Rectal smooth muscle tissue (tissue), 1 donor: Measurements from ENCODE around the gene PTPN1.
A peak's percentile ranks its signal among the peaks of the same experiment; 100 is the strongest.
"Not testable (repeated sequence)": the region's sequence is repeated elsewhere in the genome, so short reads cannot be mapped to it uniquely, and the experiment has no call there.

Experiments used
- H3K27ac ChIP-seq: one replicate; pipeline ENCODE4 v1.7.0; 2013; ENCODE audit warnings: low read depth, low read length, inconsistent platforms
- H3K27me3 ChIP-seq: one replicate; pipeline ENCODE4 v1.7.0; 2013; ENCODE audit warnings: low read length; ENCODE audit not compliant: control insufficient read depth, insufficient read depth
- H3K36me3 ChIP-seq: one replicate; pipeline ENCODE4 v1.7.0; 2013; ENCODE audit warnings: low read length; ENCODE audit not compliant: control insufficient read depth, insufficient read depth
- H3K4me1 ChIP-seq: one replicate; pipeline ENCODE4 v1.7.0; 2013; ENCODE audit warnings: low read length; ENCODE audit not compliant: control insufficient read depth, insufficient read depth
- H3K4me3 ChIP-seq: one replicate; pipeline ENCODE4 v1.7.0; 2013; ENCODE audit warnings: low read length
- H3K9ac ChIP-seq: one replicate; pipeline ENCODE4 v1.7.0; 2013; ENCODE audit warnings: low read length

The PTPN1 gene

DNA sequence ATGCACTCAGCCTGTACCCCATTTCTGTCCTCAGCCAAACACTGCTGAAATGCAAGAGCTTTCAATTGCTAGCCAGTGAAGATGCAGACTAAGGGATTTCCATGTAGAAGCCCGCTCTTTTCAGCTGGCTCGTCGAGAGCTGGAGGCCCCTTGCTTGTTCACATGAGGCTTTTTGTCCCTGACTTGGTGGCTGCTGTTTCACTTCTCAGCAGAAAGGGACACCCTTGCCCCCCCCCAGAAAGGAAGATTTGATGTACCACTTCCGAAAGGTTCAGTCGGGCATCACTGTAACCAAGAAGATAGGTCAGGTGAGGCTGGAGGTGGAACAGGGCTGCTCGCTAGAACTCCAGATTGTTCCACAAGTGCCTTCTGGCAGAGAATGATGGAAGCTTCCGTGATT, 23.3 kb downstream of the PTPN1 start:
- Histone ChIP-seq H3K9ac (no peak overlapping the region), H3K4me3 (no peak overlapping the region), H3K27ac (no peak overlapping the region), H3K27me3 (no peaks in the 10 kb centered on the region), H3K36me3 (no peaks in the 10 kb centered on the region), H3K4me1 (peaks cover 7% of the 10 kb centered on the region)

DNA sequence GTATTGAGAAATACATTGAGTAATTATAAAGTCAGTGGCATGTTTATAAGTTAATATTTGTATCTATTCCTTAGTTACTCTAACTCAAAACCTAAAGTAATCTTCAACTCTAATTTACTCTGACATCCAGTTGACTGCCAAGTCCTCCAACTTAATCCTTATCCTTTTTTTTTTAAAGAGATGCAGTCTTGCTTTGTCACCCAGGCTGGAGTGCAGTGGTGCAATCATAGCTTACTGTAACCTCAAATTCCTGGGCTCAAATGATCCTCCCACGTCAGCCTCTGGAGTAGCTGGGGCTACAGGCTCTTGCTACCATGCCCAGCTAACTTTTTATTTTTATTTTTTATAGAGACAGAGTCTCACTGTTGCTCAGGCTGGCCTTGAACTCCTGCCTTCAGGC, 24.4 kb downstream of the PTPN1 start:
- Histone ChIP-seq H3K9ac (no peak overlapping the region), H3K27ac (no peak overlapping the region), H3K27me3 (no peaks in the 10 kb centered on the region), H3K36me3 (no peaks in the 10 kb centered on the region), H3K4me3 (no peak overlapping the region), H3K4me1 (peaks cover 3% of the 10 kb centered on the region)

DNA sequence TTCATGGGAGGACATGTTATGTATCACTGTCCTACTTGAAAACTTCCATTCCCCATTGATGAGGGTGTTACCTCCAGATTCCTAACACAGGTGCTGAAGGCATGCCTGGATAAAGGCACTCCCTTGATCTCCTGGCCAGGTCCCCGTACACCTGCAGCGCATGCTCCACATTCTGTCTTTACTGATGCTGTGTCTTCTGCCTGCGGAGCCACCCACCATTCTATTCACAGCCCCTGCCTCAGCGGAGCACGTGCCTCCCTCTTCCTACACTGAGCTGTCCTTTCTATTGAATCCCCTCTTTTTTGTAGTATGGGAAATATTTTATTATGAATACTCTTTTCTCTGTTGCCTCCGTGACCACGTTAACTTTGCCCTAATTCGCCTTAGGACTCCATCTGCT, 25.0 kb downstream of the PTPN1 start:
- no peak overlapping the region for H3K27ac ChIP-seq
- peaks cover 3% of the 10 kb centered on the region for H3K4me1 ChIP-seq
- no peaks in the 10 kb centered on the region for H3K36me3 ChIP-seq
- no peak overlapping the region for H3K4me3 ChIP-seq
- no peak overlapping the region for H3K9ac ChIP-seq
- no peaks in the 10 kb centered on the region for H3K27me3 ChIP-seq

DNA sequence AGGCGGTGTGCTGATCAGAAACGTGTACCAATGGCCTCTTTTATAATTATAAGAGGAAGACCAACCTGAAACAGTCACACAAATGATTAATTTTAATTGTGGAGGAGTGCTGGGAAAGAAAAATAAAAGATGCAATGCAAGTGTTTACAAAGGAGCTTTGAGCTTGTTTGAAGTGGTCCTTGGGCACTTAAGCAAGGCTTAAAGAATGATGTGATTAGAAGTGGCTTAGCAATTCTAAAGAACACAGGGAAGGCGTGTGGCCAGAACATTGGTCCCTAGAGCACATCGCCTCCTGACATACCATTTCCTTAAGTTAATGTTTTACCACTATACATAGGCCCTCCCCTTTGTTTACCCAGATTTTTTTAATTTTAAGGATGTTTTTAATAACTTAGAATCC, 26.1 kb downstream of the PTPN1 start:
- Histone ChIP-seq H3K4me1 (peaks cover 10% of the 10 kb centered on the region), H3K27ac (no peak overlapping the region), H3K9ac (no peak overlapping the region), H3K27me3 (no peaks in the 10 kb centered on the region), H3K36me3 (no peaks in the 10 kb centered on the region), H3K4me3 (no peak overlapping the region)

DNA sequence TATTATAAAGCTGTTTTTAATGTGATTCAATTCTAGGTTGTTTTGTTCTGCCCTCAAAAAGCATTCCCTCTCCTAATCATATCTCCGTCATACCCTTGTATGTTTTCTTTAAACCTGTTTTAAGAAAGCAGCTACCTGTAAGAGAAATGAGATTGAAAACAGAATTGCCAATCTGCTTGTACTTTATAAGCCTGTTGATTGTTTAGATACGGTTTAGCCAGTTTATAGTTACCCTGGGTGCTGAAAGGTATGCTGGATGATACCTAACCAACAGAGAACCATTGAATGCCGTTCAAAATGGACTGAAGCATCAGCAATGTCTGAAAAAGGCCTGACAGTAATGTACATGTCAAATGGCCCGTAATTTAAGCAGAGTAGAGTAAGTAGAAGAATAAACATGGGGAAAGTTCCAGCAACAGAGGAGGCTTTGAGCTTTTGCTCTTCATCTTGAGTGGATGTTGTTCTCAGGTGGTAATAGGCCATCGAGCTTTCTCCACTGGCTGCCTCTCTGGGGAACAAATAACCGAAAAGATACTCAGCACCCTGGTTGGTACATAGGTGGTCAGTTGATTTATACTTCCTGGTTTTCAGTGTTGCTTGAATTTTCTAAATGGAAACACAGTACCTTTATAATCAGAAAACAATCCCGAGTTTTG, 27.5 kb downstream of the PTPN1 start:
- H3K4me3 ChIP-seq = no peak overlapping the region
- no peak overlapping the region for H3K27ac ChIP-seq
- no peaks in the 10 kb centered on the region for H3K36me3 ChIP-seq
- no peaks in the 10 kb centered on the region for H3K27me3 ChIP-seq
- peaks cover 10% of the 10 kb centered on the region for H3K4me1 ChIP-seq
- H3K9ac ChIP-seq = no peak overlapping the region

DNA sequence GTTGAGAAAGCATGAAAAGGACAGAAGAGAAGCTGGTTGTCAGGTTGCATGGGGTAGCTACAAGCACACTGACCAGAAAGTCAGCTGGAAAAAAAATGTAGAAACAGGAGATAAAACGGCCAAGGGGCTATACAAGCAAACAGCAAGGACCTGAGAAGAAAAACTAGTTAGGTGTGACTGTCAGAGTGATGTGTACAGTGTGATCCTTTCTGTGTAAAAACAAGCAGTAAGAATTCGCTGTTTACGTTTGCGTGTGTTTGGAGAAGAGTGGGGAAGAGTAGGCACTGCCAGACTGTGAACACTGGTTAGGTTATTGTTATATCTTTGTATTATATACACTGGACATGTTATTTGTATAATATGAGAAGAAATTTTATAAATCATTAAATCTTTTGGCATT, 28.1 kb downstream of the PTPN1 start:
- no peak overlapping the region for H3K27ac ChIP-seq
- no peak overlapping the region for H3K9ac ChIP-seq
- no peak overlapping the region for H3K4me3 ChIP-seq
- no peaks in the 10 kb centered on the region for H3K36me3 ChIP-seq
- peaks cover 10% of the 10 kb centered on the region for H3K4me1 ChIP-seq
- H3K27me3 ChIP-seq = no peaks in the 10 kb centered on the region

DNA sequence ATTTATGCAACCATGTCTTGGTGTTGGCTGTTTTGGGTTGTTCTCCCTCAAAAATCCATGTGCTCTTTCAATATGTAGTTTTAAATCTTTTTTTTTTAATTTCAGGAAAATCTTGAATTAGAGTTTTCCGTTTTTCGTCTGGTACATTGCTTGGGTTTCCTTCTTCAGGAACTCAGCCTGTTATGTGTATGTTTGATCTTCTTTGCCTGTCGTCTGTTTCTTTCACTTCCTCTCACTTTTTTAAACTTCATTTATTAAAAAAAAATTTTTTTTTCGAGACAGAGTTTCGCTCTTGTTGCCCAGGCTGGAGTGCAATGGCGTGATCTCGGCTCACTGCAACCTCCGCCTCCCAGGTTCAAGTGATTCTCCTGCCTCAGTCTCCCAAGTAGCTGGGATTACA, 29.6 kb downstream of the PTPN1 start:
- H3K4me3 ChIP-seq, H3K27me3 ChIP-seq, H3K9ac ChIP-seq, H3K4me1 ChIP-seq, H3K27ac ChIP-seq, H3K36me3 ChIP-seq: not testable (repeated sequence)

DNA sequence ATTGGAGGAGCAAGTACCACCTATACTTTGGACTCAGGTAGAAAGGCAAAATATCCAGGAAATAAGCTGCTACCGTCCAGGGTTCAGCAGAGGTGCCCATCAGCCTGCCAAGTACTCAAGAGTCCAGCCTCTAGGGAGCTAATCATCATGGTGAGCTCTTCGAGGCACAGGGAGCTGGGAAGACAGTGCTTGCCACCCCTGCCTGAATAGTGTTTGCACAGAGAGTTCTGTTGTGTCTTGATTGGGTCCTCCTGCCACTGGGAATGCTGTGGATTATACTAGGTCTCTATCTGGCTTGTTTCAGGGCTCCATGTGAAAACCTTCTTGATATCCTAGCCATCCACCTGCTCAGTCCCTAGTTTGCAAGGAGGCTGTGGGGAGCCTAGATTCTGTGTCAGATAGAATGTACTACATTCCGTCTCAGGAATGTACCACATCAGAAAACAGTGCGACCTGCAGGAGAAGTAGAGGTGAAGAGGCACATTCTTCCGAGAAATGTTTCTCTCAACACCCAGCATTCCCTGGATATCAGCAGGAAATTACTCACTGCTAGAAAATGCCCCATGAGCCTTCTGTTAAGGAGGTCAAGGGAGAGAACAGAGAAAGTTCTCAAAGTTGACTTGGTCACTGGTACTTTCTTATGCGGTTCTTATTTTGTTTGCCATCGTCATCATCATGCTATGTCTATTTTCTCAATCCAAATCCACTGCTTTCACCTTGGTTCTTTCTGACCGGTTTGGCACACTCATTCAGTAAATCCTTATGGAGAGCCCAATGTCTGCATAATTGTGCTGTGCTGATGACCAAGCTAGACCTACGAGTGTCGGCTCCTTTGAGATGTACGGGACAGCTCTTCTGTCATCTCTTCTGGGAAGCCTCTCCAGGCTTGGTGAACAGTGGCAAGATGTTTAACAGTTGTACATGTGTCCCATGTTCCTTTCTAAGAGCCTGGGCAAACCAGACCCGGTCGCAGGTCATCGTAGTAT, 30.7 kb downstream of the PTPN1 start:
- peaks cover 10% of the 10 kb centered on the region for H3K4me1 ChIP-seq
- H3K4me3 ChIP-seq = no peak overlapping the region
- H3K27me3 ChIP-seq = no peaks in the 10 kb centered on the region
- no peaks in the 10 kb centered on the region for H3K36me3 ChIP-seq
- H3K27ac ChIP-seq = no peak overlapping the region
- H3K9ac ChIP-seq = no peak overlapping the region

DNA sequence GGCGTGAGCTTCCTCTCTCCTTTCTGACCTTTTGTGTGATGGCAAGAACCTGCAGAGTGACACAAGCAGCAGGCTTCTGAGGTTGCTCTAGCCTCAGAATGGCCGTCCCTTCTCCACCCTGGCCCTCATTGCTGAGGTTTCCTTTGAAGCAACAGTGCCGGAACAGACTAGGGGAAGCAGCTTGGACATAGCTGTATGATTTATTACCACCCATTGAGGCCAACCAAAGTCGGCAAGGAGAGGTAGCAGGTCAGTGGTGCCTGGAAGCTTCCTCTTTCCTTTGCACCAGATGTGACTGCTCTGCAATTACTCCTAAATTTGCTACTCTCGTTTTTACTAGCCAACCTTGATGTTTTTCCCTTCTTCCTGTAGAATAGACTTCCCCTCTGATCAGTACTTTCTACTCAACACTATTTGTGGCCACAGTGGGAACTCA, 31.4 kb downstream of the PTPN1 start:
- no peak overlapping the region for H3K27ac ChIP-seq
- H3K27me3 ChIP-seq = no peaks in the 10 kb centered on the region
- H3K9ac ChIP-seq = no peak overlapping the region
- H3K4me3 ChIP-seq = no peak overlapping the region
- no peaks in the 10 kb centered on the region for H3K36me3 ChIP-seq
- H3K4me1 ChIP-seq = peaks cover 10% of the 10 kb centered on the region

DNA sequence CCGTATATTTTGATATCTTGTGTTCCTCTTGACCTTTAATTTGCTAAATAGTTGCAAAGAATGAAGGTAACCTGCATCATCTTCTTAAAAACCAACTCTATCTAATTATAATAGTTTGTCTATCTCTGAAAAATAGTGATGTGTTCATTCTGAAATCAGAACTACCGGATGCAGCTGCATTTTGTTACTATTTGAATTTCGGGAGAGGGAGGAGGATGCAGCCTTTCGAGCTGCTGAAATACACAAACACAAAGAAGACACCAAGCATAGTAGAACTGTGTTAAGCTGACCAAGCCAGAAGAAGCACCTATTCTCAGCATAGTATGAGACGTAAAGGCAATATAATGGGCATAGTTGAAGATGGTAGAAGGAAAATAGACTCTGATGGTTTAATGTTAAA, 33.1 kb downstream of the PTPN1 start:
- Histone ChIP-seq H3K4me3 (no peak overlapping the region), H3K9ac (no peak overlapping the region), H3K36me3 (no peaks in the 10 kb centered on the region), H3K4me1 (peaks cover 7% of the 10 kb centered on the region), H3K27me3 (no peaks in the 10 kb centered on the region), H3K27ac (no peak overlapping the region)

DNA sequence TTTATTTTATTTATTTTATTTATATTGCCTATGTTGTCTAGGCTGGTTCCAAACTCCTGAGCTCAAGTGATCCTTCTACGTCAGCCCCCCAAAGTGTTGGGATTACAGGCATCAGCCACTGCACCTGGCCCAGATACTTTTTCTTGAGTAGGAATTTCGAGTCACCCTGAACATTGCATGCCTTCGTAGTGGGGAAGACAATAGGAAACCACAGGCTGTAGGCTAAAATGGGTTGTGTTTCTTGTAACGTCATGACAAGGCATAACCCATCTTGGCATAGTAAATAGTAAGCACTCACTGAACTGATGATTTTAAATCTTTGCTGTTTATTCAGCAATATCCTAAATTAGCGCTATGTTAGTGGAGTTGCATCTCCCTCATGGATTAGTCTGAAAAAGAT, 34.9 kb downstream of the PTPN1 start:
- Histone ChIP-seq H3K4me3 (no peak overlapping the region), H3K4me1 (peaks cover 7% of the 10 kb centered on the region), H3K36me3 (no peaks in the 10 kb centered on the region), H3K9ac (no peak overlapping the region), H3K27me3 (no peaks in the 10 kb centered on the region), H3K27ac (no peak overlapping the region)

DNA sequence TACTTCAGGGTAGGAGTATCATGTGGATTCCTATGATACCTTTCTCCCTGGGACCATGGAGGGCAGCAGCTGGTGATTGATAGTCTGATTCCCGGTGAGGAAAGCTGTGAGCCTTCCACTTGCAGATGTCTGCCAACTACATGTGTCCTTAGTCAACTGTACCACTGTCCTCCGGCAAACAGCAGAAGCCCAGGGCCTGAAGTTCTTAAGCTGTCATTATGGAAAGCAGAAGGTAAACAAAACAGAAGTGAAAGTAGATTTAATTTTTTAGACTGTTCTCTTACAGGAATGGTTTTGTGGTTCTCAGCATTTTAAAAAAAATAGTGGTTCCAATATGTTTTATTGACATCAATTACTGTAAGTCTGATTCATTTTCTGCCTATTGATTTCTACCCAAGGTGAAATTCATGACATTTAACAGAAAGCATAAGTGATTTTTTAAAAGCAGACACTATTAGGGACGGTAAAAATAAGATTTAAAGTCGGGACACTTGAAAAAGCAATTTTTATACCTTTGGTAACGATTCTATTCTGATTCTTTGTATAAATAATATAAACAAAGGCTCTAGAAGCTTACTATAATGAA, 36.6 kb downstream of the PTPN1 start:
- H3K36me3 ChIP-seq = no peaks in the 10 kb centered on the region
- H3K27me3 ChIP-seq = no peaks in the 10 kb centered on the region
- peak overlapping the region; percentile 39 for H3K4me3 ChIP-seq
- no peak overlapping the region for H3K27ac ChIP-seq
- no peak overlapping the region for H3K9ac ChIP-seq
- H3K4me1 ChIP-seq = peaks cover 3% of the 10 kb centered on the region
